Liver (tissue), 3 donors: ENCODE measurements around the gene AATK.

Experiments used
- ATF3 ChIP-seq: IDR thresholded peaks from 2 replicates; pipeline ENCODE4 v1.6.1; 2016; ENCODE audit warnings: antibody characterized with exemption
- CTCF ChIP-seq: fragments of 150-350 bp; IDR thresholded peaks from 2 replicates; pipeline ENCODE4 v1.5.1; 2017; ENCODE audit warnings: improper control_type of control experiment, low read depth, low read length; ENCODE audit not compliant: missing input control
- MAX ChIP-seq: IDR thresholded peaks from 2 replicates; pipeline ENCODE4 v1.6.1; 2016; ENCODE audit warnings: antibody characterized with exemption
- YY1 ChIP-seq: IDR thresholded peaks from 2 replicates; pipeline ENCODE4 v1.6.1; 2016; ENCODE audit warnings: antibody characterized with exemption, mild to moderate bottlenecking
- donor health status: healthy.
- donor health status: healthy.

GRCh38 chr17:81100668-81101067 lies 65.4 kb downstream of the AATK start:
- no peak for TF ChIP-seq MAX
- no peak for TF ChIP-seq ATF3
- no peak for TF ChIP-seq CTCF
- TF ChIP-seq YY1 = no peak
